ENCODE measurements around the gene SCN9A.

The SCN9A gene

DNA sequence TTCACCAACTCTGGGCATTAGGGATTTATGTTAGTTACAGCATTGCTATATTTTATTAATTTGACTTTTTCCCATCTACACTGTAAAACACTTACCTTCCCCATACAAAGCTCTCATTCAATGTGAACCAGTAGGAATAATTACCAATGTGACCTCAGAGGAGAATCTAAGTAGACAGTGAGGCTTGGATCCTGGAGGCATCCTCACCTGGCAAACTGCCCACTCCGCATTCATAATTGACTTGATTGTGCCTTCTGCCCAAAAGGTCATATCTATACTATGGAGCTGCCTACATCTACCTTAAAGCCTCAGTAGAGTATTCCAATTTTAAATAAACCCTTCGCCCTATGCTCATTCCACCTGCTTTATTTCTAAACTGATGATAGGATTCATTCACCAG lies 202.5 kb downstream of the SCN9A start:
- DNase-seq (ENCODE audit: low spot score) = no peak

DNA sequence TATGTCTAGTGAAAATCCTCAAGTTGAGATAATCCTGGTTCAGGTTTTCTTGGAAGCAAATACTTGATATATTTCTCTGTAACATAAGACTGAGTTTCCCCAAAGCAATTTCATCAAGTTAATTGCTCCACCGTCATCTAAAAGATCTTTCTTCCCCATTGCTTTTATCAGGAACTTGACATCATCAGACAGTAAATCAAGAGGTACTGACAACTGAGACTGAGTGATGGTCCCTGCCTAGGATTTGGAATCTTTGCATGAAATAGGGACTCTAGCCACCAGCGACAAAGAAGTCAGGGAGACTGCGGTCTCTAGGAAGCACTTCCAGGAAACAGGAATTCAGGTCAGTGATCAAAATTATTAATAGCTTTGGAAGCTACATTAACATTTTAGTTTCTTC lies 204.5 kb downstream of the SCN9A start:
- no peak for DNase-seq (ENCODE audit: low spot score)

DNA sequence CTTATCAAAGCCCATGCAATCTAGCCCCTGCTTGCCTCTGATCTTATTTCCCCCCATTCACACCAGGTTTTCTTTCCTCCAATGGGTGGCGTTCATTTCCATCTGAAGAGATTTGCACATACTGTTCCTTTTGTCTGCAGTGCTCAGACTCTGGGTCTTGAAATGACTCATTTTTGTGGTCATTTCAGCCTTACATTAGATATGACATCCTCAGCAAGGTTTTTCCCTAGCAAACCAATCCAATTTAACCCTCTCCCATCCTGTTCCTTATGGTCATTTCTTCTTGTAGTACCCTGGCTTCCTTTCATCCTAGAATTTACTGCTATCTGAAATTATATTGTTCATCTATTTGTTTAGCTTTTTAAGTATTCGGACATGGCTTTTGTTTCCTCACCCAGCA lies 205.4 kb downstream of the SCN9A start:
- no peak for DNase-seq (ENCODE audit: low spot score)

DNA sequence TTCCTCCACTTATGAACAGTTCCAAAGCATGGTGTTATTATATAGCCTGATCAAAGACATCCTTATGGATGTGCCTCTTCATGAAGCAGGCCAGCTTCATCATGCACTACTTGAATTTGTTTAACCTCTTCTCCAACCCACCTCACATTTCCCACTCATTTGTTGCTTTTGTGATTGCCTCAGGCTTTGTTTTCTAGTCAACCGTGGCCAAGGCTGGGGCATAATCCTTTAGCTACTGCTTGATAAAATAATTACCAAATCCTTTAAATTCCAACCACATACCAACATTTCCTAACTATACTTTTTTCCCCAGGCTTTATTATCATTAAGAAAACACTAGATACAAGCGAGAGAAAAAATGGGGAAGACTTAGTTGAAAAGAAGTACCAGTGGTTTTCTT lies 208.3 kb downstream of the SCN9A start:
- DNase-seq (ENCODE audit: low spot score) = no peak

DNA sequence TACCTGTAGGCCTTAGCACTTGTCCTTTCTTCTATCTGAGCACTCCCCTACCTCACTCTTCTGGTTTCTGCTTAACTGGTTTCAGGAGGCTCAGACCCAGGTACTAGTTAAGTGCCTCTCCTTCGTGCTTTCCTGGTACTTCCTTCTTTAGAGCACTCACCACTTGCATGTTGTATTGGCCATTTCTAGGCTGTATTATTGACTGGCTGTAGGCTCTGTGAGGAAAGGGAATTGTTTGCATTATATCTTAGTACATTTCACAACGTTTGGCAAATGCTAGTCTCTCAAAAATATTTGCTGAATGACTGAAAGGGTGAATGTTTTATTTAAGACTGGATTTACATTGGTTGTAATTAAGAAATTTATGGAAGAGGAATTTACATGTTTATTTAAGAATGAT lies 212.0 kb downstream of the SCN9A start:
- no peak for DNase-seq (ENCODE audit: low spot score)

DNA sequence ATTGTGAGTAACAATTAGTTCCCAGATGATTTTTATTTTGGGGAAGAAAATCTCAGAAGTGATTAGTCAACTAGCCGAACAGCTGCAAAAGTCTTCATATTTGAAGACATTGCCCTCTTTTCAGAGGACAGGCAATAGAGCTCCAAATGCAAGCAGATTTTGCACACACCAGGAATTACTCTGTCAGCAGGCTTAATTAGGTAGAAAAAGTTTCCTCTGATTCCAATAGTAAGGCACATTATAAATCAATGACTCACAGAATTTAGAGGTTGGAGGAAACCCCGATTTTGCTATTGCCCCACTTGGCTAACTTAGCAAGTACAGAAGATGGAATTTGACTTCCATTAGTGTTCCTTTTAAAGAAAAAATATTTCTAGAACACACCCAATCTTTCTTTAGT lies 217.2 kb downstream of the SCN9A start:
- no peak for DNase-seq (ENCODE audit: low spot score)

DNA sequence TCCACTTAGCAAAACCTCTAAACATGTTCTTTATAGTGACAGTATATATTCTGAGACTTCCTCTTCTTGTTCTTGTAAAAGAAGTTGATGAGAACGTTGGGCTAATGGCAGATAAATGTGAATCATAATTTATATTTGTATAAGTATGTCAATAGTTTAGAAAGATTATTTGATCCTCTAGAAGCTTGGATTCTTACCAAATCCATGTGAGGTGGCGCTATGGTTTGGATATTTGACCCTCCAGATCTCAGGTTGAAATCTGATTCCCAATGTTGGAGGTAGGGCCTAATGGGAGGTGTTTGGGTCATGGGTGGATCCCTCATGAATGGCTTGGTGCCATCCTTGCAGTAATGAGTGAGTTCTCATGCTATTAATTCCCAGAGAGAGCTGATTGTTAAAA lies 218.2 kb downstream of the SCN9A start:
- DNase-seq (ENCODE audit: low spot score) = no peak

DNA sequence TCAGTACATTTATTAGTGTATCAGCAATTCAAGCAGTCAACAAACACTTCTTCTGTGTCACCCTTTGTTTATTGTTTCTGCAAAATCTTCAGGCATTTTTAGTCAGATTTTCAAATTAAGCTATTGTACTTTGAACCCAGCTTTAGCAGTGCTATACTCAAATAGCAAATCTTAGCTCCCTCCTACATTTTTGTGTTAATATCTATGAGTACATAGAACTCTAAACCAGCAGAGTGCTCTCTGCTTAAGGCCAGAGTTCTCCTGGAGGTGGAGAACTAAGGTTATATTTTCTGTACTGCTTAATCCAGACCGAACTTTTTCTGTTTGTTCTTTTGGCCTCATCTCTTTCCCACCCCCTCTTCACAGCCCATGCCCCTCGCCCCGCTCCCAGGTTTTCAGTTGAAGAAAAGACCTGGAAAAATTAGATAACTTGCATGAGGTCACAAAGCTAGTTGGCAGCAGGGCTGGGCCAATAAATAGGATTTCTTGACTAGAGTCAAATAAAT lies 218.7 kb downstream of the SCN9A start:
- no peak for DNase-seq (ENCODE audit: low spot score)

DNA sequence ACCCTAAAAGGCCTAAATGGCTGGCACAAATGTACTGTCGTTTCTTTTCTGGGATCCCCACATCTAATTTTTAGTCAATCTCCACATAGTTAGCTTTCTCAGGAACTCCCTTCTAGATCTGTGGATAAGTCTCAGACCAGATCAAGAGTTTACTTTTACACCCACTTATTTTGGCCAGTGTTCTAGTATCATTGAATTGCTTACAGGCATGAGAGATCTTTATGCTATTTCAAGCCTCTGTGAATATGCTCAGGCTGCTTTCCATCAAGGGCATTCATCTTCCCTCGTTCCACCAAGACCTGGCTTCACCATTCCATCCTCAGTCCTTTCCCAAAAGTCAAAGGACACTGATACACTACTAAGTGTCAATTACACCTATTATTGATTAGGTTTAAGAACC lies 220.2 kb downstream of the SCN9A start:
- DNase-seq (ENCODE audit: low spot score) = no peak

DNA sequence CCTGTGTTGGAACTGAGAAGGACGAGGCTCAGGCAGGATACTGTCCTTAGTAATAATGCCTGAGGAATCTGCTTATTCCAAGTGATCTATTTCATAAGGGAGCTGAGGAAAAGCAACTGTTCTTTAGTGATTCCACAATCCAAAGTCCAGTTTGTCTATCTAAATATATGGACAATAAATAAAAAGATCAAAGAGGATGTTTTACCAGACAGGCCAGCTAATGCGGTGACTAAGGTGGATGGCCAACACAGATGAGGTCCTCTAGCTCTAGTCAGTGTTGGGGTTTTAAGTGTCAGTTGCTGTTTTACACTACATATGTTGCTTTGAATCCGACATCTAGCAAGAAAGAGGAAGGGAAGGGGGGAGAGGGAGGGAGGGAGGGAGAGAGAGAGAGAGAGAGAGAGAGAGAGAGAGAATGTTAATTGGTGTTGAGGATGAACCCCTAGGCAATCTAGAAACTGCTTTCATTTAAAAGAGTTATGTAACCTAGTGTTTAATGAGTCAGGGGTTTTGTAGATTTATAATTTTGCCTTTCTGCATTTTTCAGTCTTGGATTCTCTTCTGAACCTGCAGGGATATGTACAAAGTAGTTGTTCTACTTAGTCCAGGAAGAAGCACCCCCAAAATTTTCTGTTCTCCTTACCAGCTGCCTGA lies 220.9 kb downstream of the SCN9A start:
- DNase-seq (ENCODE audit: low spot score) = no peak

DNA sequence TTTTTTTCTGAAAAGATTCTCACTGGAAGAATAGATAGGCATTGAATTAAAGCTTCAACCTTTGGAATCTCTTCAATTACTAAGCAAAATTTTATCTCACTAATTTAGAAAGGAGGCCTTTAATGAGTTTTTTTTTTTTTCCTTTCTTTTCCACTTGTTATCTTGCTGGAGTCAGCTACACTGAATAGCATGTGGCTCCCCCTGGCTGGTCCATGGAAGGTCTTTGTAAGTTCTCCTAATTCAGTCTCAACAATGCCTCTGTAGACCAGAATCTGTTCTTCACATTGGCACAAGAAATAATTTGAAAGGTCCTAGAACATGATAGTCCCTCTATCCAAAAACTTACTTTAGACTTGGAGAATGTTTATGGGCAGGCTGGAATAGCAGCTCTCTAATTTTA lies 223.7 kb downstream of the SCN9A start:
- DNase-seq (ENCODE audit: low spot score) = no peak

DNA sequence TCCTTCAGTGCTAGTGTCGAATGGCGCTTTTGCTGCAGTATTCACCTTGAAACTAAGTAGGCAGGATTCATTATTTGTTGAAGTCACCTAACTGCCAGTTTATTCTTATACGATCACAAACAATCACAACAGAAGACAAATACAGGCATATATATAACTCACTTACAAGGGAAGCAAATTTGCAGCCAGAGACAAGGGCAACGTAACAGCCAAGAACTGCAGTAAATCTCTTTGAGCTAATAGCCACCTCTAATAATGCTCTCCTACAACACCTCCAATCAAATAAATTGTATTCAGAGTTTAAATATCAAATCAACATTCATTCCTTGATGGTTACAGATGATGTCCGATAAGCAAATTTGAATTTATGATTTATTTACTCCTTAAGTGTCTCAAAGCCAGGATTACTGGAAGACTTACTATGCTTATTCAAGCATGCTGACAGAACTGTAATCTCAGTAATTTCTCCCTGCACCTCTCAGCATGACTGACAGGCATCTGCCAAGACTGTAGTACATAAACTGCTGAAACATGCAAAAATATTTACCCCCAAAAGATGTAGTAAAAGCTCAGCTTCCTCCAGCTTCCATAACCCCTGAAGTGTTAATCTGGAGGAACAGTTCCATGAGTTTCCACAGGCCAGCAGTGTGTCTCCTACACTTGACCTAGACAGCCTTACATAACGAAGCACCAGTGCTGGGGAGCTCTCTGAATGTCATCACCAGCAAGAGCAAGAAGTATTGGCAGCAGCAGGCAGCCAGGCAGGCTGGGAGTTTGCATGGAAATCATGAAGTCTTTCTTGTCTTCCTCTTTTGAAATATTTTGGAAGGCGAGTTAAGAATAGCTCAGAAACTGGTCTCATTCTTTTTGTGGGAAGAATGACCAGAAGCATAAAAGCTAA lies 227.0 kb downstream of the SCN9A start:
- DNase-seq (ENCODE audit: low spot score) = no peak

DNA sequence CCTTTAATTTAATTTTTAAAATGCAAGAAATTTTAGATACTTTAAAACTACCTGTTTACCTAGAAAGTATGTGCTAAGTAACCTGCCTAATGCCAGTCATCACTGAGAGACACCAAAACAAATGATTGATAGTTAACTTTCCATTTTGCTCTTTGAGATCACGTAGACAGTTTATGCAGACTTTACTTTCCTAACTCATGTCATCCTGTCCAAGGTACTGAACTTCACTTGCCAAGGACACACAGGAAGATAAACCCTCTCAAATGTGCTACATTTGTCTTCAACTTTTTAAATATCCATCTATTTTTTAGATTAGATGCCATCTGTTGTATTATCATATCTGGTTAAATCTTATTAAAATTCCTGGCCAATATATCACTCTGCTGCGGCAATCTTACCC lies 227.9 kb downstream of the SCN9A start:
- no peak for DNase-seq (ENCODE audit: low spot score)
